Activated CD8-positive, alpha-beta T cell treated with anti-CD3 and anti-CD28 coated beads, Interleukin-2, amount 10 ng/mL, durations not matched to agents 7 days and 5 days (primary cell): ENCODE measurements around the gene FIS1. TPM values are rescaled to one million over a fixed set of nuclear protein-coding genes. Genes with fewer than 3 reads are reported as not detected.

ENCODE experiments used
- ATAC-seq: fragments of 150-1000 bp; cut with Tn5 transposase; one replicate; pipeline ENCODE4 v1.10.0; 2021; ENCODE audit warnings: moderate library complexity
- CTCF ChIA-PET: fragments of 350-600 bp; sonication (Branson Sonifier 250); formaldehyde crosslinking; loops from one replicate; lab custom pipeline; 2021; ENCODE audit warnings: antibody characterized with exemption; lab: Charles Lee
- POLR2A ChIA-PET: fragments of 350-600 bp; sonication (Branson Sonifier 250); formaldehyde crosslinking; loops from one replicate; lab custom pipeline; 2021; ENCODE audit warnings: antibody characterized with exemption; lab: Charles Lee
- DNase-seq: peaks from one replicate; pipeline ENCODE4 v3.0.0-alpha.2; 2020
- H3K27ac Mint-ChIP-seq: one replicate; pipeline ENCODE4 v1.8.0; 2021; ENCODE audit warnings: mild to moderate bottlenecking, mixed read lengths
- H3K27me3 Mint-ChIP-seq: one replicate; pipeline ENCODE4 v1.8.0; 2021; ENCODE audit warnings: low read depth, mixed read lengths
- H3K36me3 Mint-ChIP-seq: one replicate; pipeline ENCODE4 v1.8.0; 2021; ENCODE audit warnings: low read depth, mixed read lengths
- H3K4me1 Mint-ChIP-seq: one replicate; pipeline ENCODE4 v1.8.0; 2021; ENCODE audit warnings: low read depth, mixed read lengths
- H3K4me3 Mint-ChIP-seq: one replicate; pipeline ENCODE4 v1.8.0; 2021; ENCODE audit warnings: mild to moderate bottlenecking, mixed read lengths
- H3K9me3 Mint-ChIP-seq: one replicate; pipeline ENCODE4 v1.8.0; 2022; ENCODE audit warnings: mixed read lengths; ENCODE audit not compliant: insufficient read depth
- total RNA-seq, 2 experiments: library from RNA; stranded (reverse); gene quantifications; one replicate each; pipeline ENCODE4 v1.2.3, GENCODE V29; 2021

Gene FIS1
- total RNA-seq, 2 experiments from 2014 or later, result 103 to 108 TPM

DNA sequence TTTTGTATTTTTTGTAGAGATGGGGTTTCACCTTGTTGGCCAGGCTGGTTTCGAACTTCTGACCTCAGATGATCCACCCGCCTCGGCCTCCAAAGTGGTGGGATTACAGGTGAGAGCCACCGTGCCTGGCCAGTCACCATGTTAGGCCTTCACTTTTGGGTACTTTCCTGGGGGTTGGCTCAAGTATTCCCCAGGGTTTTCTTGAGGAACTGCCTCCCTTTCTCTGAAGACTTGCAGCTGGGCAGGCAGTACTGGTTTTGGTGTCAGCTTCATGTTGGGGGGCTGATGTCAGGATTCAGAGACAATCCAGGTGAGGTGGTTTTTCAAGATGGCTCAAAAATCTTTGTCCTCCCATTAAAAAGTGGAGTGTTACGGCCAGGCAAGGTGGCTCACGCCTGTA, 19.2 kb downstream of the FIS1 start:
- Mint-ChIP-seq H3K36me3 (peaks cover 43% of the 10 kb centered on the region), H3K9me3 (no peaks in the 10 kb centered on the region), H3K4me3 (no peak overlapping the region), H3K27ac (no peak overlapping the region), H3K4me1 (peaks cover 14% of the 10 kb centered on the region), H3K27me3 (no peaks in the 10 kb centered on the region)
- CTCF ChIA-PET, result interaction anchor here (1.5 to 1.6 kb wide), 2 partner anchors 8 to 33 kb away, joined by 3 to 5 read pairs; partner anchors contain the start of genes PLOD3 and ZNHIT1
- DNase-seq, result no peak
- ATAC-seq, result no peak
- POLR2A ChIA-PET, result no interaction called here

DNA sequence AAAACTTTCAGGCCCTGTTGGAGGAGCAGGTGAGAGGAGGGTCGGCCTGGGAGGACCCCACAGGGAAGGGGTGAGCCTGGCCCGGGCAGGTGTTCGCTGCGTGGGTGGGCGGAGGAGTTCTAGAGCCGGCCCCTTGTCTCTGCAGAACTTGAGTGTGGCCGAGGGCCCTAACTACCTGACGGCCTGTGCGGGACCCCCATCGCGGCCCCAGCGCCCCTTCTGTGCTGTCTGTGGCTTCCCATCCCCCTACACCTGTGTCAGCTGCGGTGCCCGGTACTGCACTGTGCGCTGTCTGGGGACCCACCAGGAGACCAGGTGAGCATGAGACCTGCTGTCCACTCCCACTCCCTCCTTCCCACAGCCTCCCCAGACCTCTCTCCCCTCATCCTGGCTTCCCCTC, 21.4 kb downstream of the FIS1 start:
- peaks cover 37% of the 10 kb centered on the region for H3K36me3 Mint-ChIP-seq
- H3K27me3 Mint-ChIP-seq, result no peaks in the 10 kb centered on the region
- no peak for ATAC-seq
- CTCF ChIA-PET, result no interaction called here
- H3K4me1 Mint-ChIP-seq, result peaks cover 24% of the 10 kb centered on the region
- H3K4me3 Mint-ChIP-seq, result no peak overlapping the region
- no peak for DNase-seq
- H3K27ac Mint-ChIP-seq, result no peak overlapping the region
- POLR2A ChIA-PET, result no interaction called here
- no peaks in the 10 kb centered on the region for H3K9me3 Mint-ChIP-seq

DNA sequence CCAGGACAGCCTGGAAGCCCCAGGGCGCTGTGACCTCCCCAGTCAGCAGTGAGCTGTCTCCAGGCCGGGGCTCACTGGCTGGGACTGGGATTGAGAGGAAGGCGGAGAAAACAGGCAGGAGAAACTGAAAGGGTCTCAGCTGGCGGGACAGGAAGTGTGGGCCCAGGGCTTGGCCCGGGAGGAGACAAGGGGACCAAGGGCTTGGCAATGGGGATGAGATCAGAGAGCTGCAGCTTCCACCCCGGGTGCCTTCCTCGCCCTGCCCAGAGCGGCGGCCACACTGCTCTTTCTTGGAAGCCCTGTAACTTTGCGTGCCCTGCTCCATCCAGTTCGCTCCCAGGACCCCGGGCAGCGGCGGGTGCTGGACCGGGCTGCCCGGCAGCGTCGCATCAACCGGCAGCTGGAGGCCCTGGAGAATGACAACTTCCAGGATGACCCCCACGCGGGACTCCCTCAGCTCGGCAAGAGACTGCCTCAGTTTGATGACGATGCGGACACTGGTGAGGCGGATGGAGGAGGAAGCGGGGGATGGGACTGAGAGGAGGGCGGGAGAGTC, 22.5 kb downstream of the FIS1 start:
- H3K4me3 Mint-ChIP-seq, result no peak overlapping the region
- H3K4me1 Mint-ChIP-seq, result peaks cover 24% of the 10 kb centered on the region
- ATAC-seq (no peak), DNase-seq (no peak)
- ChIA-PET POLR2A (interaction anchor here (0.6 to 1.1 kb wide), 2 partner anchors 9 to 41 kb away, joined by 4 to 6 read pairs; no protein-coding TSS in a partner anchor), CTCF (no interaction called here)
- no peak overlapping the region for H3K27ac Mint-ChIP-seq
- H3K9me3 Mint-ChIP-seq, result no peaks in the 10 kb centered on the region
- peaks cover 33% of the 10 kb centered on the region for H3K36me3 Mint-ChIP-seq
- H3K27me3 Mint-ChIP-seq, result no peaks in the 10 kb centered on the region

GRCh38 chr7:101220295-101220694, 24.6 kb downstream of the FIS1 start:
- no peak for ATAC-seq

DNA sequence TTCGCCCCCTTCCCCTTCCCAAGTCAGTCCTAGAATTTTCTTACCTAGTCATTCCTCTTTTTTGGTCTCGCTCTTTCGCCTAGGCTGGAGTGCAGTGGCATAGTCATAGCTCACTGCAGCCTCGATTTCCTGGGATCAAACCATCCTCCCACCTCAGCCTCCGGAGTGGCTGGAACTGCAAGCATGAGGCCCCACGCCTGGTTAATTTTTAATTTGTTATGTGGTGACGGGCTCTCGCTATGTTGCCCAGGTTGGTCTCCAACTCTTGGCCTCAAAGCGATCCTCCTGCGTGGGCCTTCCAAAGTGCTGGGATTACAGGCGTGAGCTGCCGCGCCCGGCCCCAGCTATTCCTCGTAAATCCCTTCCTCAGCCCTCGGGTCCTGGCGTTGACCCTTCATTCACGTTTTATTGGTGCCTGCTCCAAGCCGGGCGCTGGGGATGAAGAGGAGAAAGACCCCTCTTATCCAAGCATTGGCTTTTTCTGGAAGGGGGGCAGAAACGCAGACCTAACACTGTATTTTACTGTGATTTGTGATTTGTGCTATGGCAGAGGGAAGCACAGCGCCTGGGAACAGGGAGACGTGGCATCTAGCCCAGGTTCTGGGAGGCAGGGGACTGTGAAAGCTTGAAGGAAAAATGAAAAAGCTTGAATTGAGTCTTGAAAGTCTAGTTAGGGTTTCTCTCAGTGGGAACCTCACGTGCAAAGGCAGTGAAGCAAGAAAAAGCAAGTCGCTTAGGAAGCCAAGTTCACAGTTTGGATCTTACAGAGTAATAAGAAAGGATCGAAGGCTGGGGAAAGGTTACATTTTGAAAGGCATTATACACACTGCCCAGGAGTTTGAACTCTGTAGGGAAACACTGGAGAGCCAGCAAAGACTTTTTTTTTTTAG, 26.4 kb downstream of the FIS1 start:
- Mint-ChIP-seq H3K4me1 (peaks cover 36% of the 10 kb centered on the region), H3K27me3 (no peaks in the 10 kb centered on the region), H3K36me3 (peaks cover 37% of the 10 kb centered on the region), H3K9me3 (no peaks in the 10 kb centered on the region), H3K4me3 (peak overlapping the region; percentile 96), H3K27ac (peak overlapping the region; percentile 88)
- ATAC-seq (peak; percentile 11), DNase-seq (no peak)
- ChIA-PET POLR2A (interaction anchor here (0.6 to 2.4 kb wide), 13 partner anchors 9 to 632 kb away, joined by 3 to 20 read pairs (median 3); partner anchors contain the start of genes FIS1 and SRRT), CTCF (interaction anchor here (0.7 to 5.0 kb wide), 19 partner anchors 8 to 513 kb away, joined by 3 to 64 read pairs (median 5); partner anchors contain the start of genes FIS1 and POP7)

More at GRCh38 chr7:101220295-101220694, 24.6 kb downstream of the FIS1 start:
- Mint-ChIP-seq H3K27ac (no peak overlapping the region), H3K27me3 (no peaks in the 10 kb centered on the region), H3K36me3 (peaks cover 43% of the 10 kb centered on the region), H3K9me3 (no peaks in the 10 kb centered on the region), H3K4me3 (no peak overlapping the region), H3K4me1 (peaks cover 36% of the 10 kb centered on the region)
- ChIA-PET POLR2A (interaction anchor here (1.1 kb wide), 1 partner anchor 31 kb away, joined by 3 read pairs; no protein-coding TSS in a partner anchor), CTCF (interaction anchor here (0.7 to 5.0 kb wide), 3 partner anchors 23 to 101 kb away, joined by 3 to 64 read pairs (median 4); partner anchors contain the start of genes FIS1 and IFT22)
- no peak for DNase-seq

DNA sequence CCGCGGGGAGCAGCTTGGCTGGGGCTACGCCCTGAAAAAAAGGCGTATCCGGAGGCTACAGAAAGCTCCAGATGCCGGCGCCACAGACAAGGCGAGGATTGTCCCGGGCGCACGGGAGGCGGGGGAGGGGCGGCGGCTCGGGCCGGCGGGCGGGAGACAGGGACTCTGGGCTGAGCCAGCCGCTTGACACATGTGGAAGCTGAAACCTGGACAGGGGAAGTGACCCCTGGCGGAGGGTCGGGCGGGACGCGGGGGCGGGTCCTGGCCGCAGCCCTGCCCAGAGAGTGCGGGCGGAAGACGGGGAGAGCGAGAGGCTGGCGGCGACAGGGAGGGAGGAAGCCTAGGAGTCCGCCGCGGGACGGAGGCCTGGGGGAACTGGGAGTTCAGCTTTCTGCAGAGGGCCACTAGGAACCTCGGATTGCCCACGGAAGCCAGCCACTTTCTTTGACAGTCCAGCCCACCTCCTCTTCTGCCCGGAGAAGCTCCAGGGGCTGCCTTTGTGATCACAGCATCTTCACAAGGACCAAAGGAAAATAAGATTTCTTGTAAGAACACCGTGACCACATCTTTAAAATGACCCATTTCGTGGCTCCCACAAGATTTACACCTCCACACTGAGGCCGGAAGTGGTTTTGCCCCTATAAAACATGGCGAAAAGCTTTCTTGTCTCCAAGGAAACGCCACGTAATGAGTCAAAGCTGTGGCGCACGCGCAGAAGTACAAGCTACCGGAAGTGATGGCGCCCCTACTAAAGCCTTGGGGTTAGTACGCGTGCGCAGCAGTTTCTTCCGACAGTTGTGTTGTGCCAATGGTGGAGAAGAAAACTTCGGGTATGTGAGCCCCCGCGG, 27.3 kb downstream of the FIS1 start, which contains the start of the genes PLOD3 and ZNHIT1:
PLOD3 (minus strand) TSS at position 194 of the 848 bp plus-strand sequence. CDS start 307 bp downstream, outside the sequence.
ZNHIT1 (plus strand) TSS at position 778 of the 848 bp plus-strand sequence; CDS start at position 809, 31 bp downstream.
- no peaks in the 10 kb centered on the region for H3K9me3 Mint-ChIP-seq
- H3K27ac Mint-ChIP-seq, result peak within 1 kb of the TSS; percentile 88
- peak within 1 kb of the TSS; percentile 96 for H3K4me3 Mint-ChIP-seq
- POLR2A ChIA-PET, result interaction anchor here (0.6 to 2.4 kb wide), 14 partner anchors 10 to 1202 kb away, joined by 3 to 20 read pairs (median 3); partner anchors contain the start of genes FIS1, SRRT and TRIM56
- DNase-seq (peak; percentile 99), ATAC-seq (peak; percentile 71)
- peaks cover 30% of the 10 kb centered on the region for H3K36me3 Mint-ChIP-seq
- CTCF ChIA-PET, result interaction anchor here (0.7 to 5.0 kb wide), 21 partner anchors 9 to 512 kb away, joined by 3 to 64 read pairs (median 5); partner anchors contain the start of genes FIS1 and POP7
- H3K27me3 Mint-ChIP-seq, result no peaks in the 10 kb centered on the region
- peaks cover 36% of the 10 kb centered on the region for H3K4me1 Mint-ChIP-seq

DNA sequence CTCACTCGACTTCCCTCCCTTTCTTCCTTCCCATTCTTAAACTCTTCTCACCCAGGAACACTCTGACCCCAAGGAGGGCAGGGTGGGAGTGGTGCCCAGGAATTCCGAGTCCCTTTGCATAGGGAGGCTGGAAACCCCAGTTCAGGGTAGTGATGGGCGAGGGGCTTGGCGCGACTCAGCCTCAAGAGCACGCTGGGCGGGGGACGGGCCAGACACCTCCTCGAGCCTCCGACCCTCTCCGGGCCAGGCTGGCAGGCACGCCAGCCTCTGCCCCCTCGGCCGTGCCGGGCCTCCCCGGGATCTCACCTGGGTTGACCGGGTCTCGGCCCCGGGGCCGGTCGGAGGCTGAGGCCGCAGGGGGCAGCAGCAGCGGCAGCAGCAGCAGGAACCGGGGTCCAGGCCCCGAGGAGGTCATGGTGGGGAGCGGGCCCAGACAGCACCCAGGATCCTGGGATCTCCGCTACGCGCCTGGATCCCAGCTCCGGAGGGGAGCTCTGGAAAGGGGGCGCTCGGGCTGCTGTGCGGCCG, 28.0 kb downstream of the FIS1 start:
- Mint-ChIP-seq H3K27me3 (no peaks in the 10 kb centered on the region), H3K4me3 (peak overlapping the region; percentile 96), H3K27ac (peak overlapping the region; percentile 88), H3K36me3 (peaks cover 25% of the 10 kb centered on the region), H3K4me1 (peaks cover 33% of the 10 kb centered on the region), H3K9me3 (no peaks in the 10 kb centered on the region)
- ChIA-PET POLR2A (interaction anchor here (0.8 to 2.4 kb wide), 6 partner anchors 24 to 328 kb away, joined by 3 to 20 read pairs (median 4); partner anchors contain the start of genes FIS1 and TRIM56), CTCF (interaction anchor here (0.9 to 5.0 kb wide), 20 partner anchors 9 to 511 kb away, joined by 3 to 64 read pairs (median 5); partner anchors contain the start of genes FIS1 and POP7)
- DNase-seq, result no peak
- ATAC-seq, result no peak

GRCh38 chr7:101216001-101216859, 28.7 kb downstream of the FIS1 start:
- no peak for ATAC-seq
- Mint-ChIP-seq H3K4me3 (peak overlapping the region; percentile 96), H3K36me3 (peaks cover 20% of the 10 kb centered on the region), H3K4me1 (peaks cover 27% of the 10 kb centered on the region), H3K27ac (peak overlapping the region; percentile 82), H3K9me3 (no peaks in the 10 kb centered on the region), H3K27me3 (no peaks in the 10 kb centered on the region)
- ChIA-PET CTCF (interaction anchor here (0.6 to 5.0 kb wide), 9 partner anchors 16 to 510 kb away, joined by 3 to 64 read pairs (median 8); partner anchors contain the start of genes FIS1 and POP7), POLR2A (interaction anchor here (2.4 kb wide), 1 partner anchor 28 kb away, joined by 20 read pairs; the partner anchor contains the start of gene FIS1)
- DNase-seq, result no peak

DNA sequence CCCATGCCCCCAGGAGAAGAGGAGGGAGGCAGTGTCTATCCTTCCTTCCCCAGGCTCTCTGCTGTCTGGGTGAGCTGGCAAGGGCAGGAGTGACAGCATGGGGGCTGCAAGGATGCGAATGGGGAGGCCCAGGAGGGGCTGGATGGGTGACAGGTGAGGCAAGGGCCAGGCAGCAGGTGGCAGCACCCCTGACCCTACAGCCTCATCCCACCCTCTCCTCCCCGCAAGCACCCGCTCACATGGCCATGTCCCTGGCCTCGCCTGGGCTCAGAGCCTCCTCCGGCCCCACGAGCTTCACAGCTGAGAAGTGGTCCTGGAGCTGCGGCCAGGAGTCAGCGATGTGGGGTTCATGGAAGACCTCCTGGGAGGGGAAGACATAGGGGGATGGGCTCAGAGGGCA, 32.9 kb downstream of the FIS1 start:
- peaks cover 28% of the 10 kb centered on the region for H3K36me3 Mint-ChIP-seq
- H3K27me3 Mint-ChIP-seq, result no peaks in the 10 kb centered on the region
- DNase-seq, result no peak
- POLR2A ChIA-PET, result no interaction called here
- peak; percentile 5 for ATAC-seq
- H3K9me3 Mint-ChIP-seq, result no peaks in the 10 kb centered on the region
- CTCF ChIA-PET, result no interaction called here
- no peak overlapping the region for H3K4me3 Mint-ChIP-seq
- H3K27ac Mint-ChIP-seq, result no peak overlapping the region
- H3K4me1 Mint-ChIP-seq, result peaks cover 12% of the 10 kb centered on the region

DNA sequence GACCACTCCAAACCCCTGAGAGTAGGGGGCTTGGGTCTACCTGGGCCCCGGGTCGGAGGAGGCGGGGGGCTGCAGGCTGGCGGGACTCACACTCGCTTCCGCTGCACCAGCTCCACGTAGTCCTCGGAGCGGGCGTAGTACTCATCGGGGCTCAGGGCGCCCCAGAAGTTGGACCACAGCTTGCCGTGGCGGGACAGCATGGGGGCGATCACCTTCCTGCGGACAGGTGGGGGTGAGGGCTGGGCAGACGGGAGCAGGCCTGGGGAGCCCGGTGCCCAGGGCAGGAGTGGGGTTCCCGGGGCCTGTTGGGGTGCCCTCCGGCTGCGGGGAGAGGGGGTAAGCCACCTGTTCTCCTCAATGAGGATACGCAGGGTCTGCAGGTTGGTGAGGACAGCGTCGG, 33.4 kb downstream of the FIS1 start:
- ChIA-PET POLR2A (no interaction called here), CTCF (interaction anchor here (1.6 kb wide), 1 partner anchor 19 kb away, joined by 8 read pairs; no protein-coding TSS in a partner anchor)
- Mint-ChIP-seq H3K36me3 (peaks cover 25% of the 10 kb centered on the region), H3K27me3 (no peaks in the 10 kb centered on the region), H3K4me3 (no peak overlapping the region), H3K4me1 (peaks cover 9% of the 10 kb centered on the region), H3K9me3 (no peaks in the 10 kb centered on the region), H3K27ac (no peak overlapping the region)
- ATAC-seq, result no peak
- DNase-seq, result no peak
